ENCODE results near the gene BLOC1S1. TPM values are rescaled to one million over a fixed set of nuclear protein-coding genes. Genes with fewer than 3 reads are reported as not detected.

BLOC1S1 gene
- total RNA-seq, 6 donors from 2014 or later, result 34.6 to 255 (median 139) TPM

GRCh38 chr12:55723516-55724225 lies 7.8 kb downstream of the BLOC1S1 start:
- WGBS, 2 donors, result 62 to 67% methylated on average over 10 of the region's 10 CpGs
- Histone ChIP-seq H3K4me1 (peaks cover 23 to 74% (median 31%) of the 10 kb centered on the region in 4 donors), H3K9me3 (no peaks in the 10 kb centered on the region), H3K27ac (peak overlapping the region in 2 of 4 donors; percentile 8 to 13), H3K27me3 (no peaks in the 10 kb centered on the region), H3K36me3 (peaks cover 10 to 51% (median 42%) of the 10 kb centered on the region in 4 donors), H3K4me3 (no peak overlapping the region)
- DNase-seq, result no peak
- ATAC-seq (ENCODE audit: low FRiP score in 2 of 2), result no peak
- no peak for TF ChIP-seq POLR2A (IDR thresholded peaks at IDR 0.05)
- no peak for TF ChIP-seq CTCF (IDR thresholded peaks at IDR 0.05)
- no peak for TF ChIP-seq POLR2AphosphoS5 (IDR thresholded peaks at IDR 0.05)
- no peak for TF ChIP-seq EP300 (IDR thresholded peaks at IDR 0.05)

DNA sequence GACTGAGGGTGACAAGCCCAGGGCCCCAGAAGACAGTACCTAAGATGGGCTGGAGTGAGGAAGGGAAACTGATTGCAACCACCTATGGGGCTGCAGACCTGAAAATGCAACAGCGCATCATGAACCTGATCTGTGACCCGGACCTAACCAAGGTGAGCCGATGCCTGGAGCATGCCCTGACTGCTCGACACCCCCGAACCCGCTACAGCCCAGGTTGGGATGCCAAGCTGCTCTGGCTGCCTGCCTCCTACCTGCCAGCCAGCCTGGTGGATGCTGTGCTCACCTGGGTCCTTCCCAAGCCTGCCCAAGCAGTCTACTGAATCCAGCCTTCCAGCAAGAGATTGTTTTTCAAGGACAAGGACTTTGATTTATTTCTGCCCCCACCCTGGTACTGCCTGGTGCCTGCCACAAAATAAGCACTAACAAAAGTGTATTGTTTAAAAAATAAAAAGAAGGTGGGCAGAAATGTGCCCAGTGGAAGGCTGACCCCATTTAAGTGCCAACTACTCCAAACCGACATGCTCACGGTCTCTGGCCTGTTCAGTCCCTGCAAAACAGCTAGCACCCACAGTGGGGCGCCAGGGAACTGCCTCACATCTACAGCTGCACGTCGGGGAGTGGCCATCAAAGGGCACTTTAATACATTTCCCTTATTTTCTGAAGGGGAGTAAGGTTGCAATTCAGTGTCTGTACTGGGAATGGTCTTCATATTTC lies 8.5 kb downstream of the BLOC1S1 start:
- TF ChIP-seq CTCF (IDR thresholded peaks at IDR 0.05) (peak; percentile 19 to 67 (median 44)), POLR2A (IDR thresholded peaks at IDR 0.05) (no peak)
- H3K27me3 ChIP-seq, result no peaks in the 10 kb centered on the region
- 21 to 59% methylated on average over 5 to 10 of the region's 11 CpGs for WGBS, 2 donors
- ATAC-seq (ENCODE audit: low FRiP score in 2 of 2) (no peak), DNase-seq (peak in 1 of 2 donors; percentile 81)
- peak overlapping the region in 2 of 4 donors; percentile 8 to 13 for H3K27ac ChIP-seq
- no peaks in the 10 kb centered on the region for H3K9me3 ChIP-seq
- H3K36me3 ChIP-seq, result peaks cover 10 to 48% (median 40%) of the 10 kb centered on the region in 4 donors
- no peak overlapping the region for H3K4me3 ChIP-seq
- H3K4me1 ChIP-seq, result peaks cover 20 to 72% (median 31%) of the 10 kb centered on the region in 4 donors

- peak overlapping the region in 1 of 4 donors; percentile 13 for H3K27ac ChIP-seq
- peaks cover 21 to 72% (median 31%) of the 10 kb centered on the region in 4 donors for H3K4me1 ChIP-seq
- TF ChIP-seq CTCF (IDR thresholded peaks at IDR 0.05) (no peak), POLR2A (IDR thresholded peaks at IDR 0.05) (no peak), POLR2AphosphoS5 (IDR thresholded peaks at IDR 0.05) (no peak), EP300 (IDR thresholded peaks at IDR 0.05) (no peak)
- H3K4me3 ChIP-seq, result no peak overlapping the region
- DNase-seq (no peak), ATAC-seq (ENCODE audit: low FRiP score in 2 of 2) (no peak)
- no peaks in the 10 kb centered on the region for H3K9me3 ChIP-seq
- H3K36me3 ChIP-seq, result peaks cover 10 to 46% (median 39%) of the 10 kb centered on the region in 4 donors
- 70 to 75% methylated on average over 3 of the region's 3 CpGs for WGBS, 2 donors
- no peaks in the 10 kb centered on the region for H3K27me3 ChIP-seq
Measured at GRCh38 chr12:55724940-55725309, 9.1 kb downstream of the BLOC1S1 start.

DNA sequence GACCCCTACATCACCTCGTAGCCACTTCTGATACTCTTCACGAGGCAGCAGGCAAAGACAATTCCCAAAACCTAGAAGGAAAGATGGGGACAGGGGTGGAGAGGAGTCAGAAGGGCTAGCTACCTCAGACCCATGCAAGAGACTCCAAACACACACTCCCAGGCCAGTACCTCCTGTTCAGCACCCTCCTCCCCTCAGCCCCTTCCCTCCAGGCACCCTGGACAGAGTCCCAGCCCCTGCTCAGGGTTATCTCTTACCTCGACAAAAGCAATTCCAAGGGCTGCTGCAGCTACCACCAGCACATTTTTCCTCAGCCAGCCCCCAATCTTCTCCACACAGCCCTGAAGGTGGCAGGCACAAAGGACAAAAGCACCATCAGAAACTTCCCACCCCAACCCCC lies 9.7 kb downstream of the BLOC1S1 start:
- ATAC-seq (ENCODE audit: low FRiP score in 2 of 2) (no peak), DNase-seq (no peak)
- Histone ChIP-seq H3K27me3 (no peaks in the 10 kb centered on the region), H3K4me3 (no peak overlapping the region), H3K9me3 (no peaks in the 10 kb centered on the region), H3K36me3 (peaks cover 10 to 46% (median 39%) of the 10 kb centered on the region in 4 donors), H3K4me1 (peaks cover 23 to 72% (median 35%) of the 10 kb centered on the region in 4 donors), H3K27ac (no peak overlapping the region)
- 69 to 77% methylated on average over 3 of the region's 3 CpGs for WGBS, 2 donors
- TF ChIP-seq CTCF (IDR thresholded peaks at IDR 0.05) (no peak), POLR2AphosphoS5 (IDR thresholded peaks at IDR 0.05) (no peak), EP300 (IDR thresholded peaks at IDR 0.05) (no peak), POLR2A (IDR thresholded peaks at IDR 0.05) (no peak)

Data from upper lobe of left lung (tissue), 6 donors.